SK-N-SH (cell line): ENCODE measurements around the gene NAA10. TPM values are rescaled to one million over a fixed set of nuclear protein-coding genes. Genes with fewer than 3 reads are reported as not detected.

Experiments
- CTCF ChIA-PET: fragments of 300-600, 350-600 bp; formaldehyde crosslinking; extraction: SDS; loops from one replicate; lab custom pipeline; 2021; lab: Yijun Ruan, JAX
- POLR2A ChIA-PET: fragments of 350-600 bp; sonication (Branson Sonifier 250); formaldehyde crosslinking; extraction: SDS; loops from one replicate; lab custom pipeline; 2020; ENCODE audit warnings: antibody characterized with exemption, inconsistent platforms; lab: Yijun Ruan, JAX
- DNase-seq: peaks from one replicate; pipeline ENCODE4 v3.0.0; 2012
- H2AFZ ChIP-seq: fragments of 200-600 bp; sonication (generic); 2 replicates; pipeline ENCODE4 v1.8.1; 2016; ENCODE audit warnings: antibody characterized with exemption, mild to moderate bottlenecking, low read depth
- H3F3A ChIP-seq: fragments of 200-600 bp; sonication (generic); replicated peaks from 2 replicates; pipeline ENCODE3; 2016; ENCODE audit warnings: antibody characterized with exemption, mild to moderate bottlenecking; ENCODE audit not compliant: insufficient read depth
- H3K27ac ChIP-seq, 2 experiments: fragments of 200-500 bp in 1 of 2; fragments of 200-600 bp in 1 of 2; sonication (Bioruptor generic) in 1 of 2; sonication (generic), shearing (Covaris generic) in 1 of 2; 2 replicates each; pipeline versions ENCODE4 v1.5.1 to v1.6.1; 2014 to 2016; ENCODE audit warnings: low read depth in 2 of 2, inconsistent platforms in 1 of 2, low read length in 1 of 2, mild to moderate bottlenecking in 1 of 2, mixed read lengths in 1 of 2
- H3K27me3 ChIP-seq: fragments of 200-600 bp; sonication (generic), shearing (Covaris generic); 2 replicates; pipeline ENCODE4 v1.6.1; 2016; ENCODE audit warnings: mixed run types; ENCODE audit not compliant: insufficient read depth
- H3K36me3 ChIP-seq, 2 experiments: fragments of 200-500 bp in 1 of 2; fragments of 200-600 bp in 1 of 2; sonication (Bioruptor generic) in 1 of 2; sonication (generic) in 1 of 2; replicated peaks in 1 of 2; 2 replicates each; pipeline versions ENCODE3 to v1.5.1; 2014 to 2016; ENCODE audit warnings: low read length in 1 of 2, mild to moderate bottlenecking in 1 of 2; ENCODE audit not compliant: insufficient read depth in 2 of 2, control insufficient read depth in 1 of 2
- H3K4me1 ChIP-seq, 2 experiments: fragments of 200-500 bp in 1 of 2; fragments of 200-600 bp in 1 of 2; sonication (Bioruptor generic) in 1 of 2; sonication (generic), shearing (Covaris generic) in 1 of 2; 2 replicates each; pipeline versions ENCODE4 v1.5.1 to v1.6.1; 2014 to 2016; ENCODE audit warnings: low read depth in 1 of 2, low read length in 1 of 2, mixed run types in 1 of 2; ENCODE audit not compliant: insufficient read depth in 2 of 2, control insufficient read depth in 1 of 2
- H3K4me2 ChIP-seq: fragments of 200-600 bp; sonication (generic), shearing (Covaris generic); 2 replicates; pipeline ENCODE4 v1.6.1; 2017; ENCODE audit warnings: mixed run types
- H3K4me3 ChIP-seq, 2 experiments: fragments of 200-500 bp in 1 of 2; fragments of 200-600 bp in 1 of 2; sonication (Bioruptor generic) in 1 of 2; sonication (generic), shearing (Covaris generic) in 1 of 2; 2 replicates each; pipeline versions ENCODE4 v1.5.1 to v1.8.1; 2014 to 2016; ENCODE audit warnings: low read depth in 2 of 2, inconsistent platforms in 1 of 2, low read length in 1 of 2, mild to moderate bottlenecking in 1 of 2, mixed read lengths in 1 of 2, moderate library complexity in 1 of 2
- H3K79me2 ChIP-seq: fragments of 200-600 bp; sonication (generic); 2 replicates; pipeline ENCODE4 v1.8.1; 2017; ENCODE audit warnings: mild to moderate bottlenecking; ENCODE audit not compliant: insufficient read depth
- H3K9ac ChIP-seq: fragments of 200-600 bp; sonication (generic); 2 replicates; pipeline ENCODE4 v1.6.1; 2017; ENCODE audit warnings: mixed run types
- H3K9me2 ChIP-seq: fragments of 200-600 bp; sonication (generic); 2 replicates; pipeline ENCODE4 v1.6.1; 2017; ENCODE audit warnings: mixed run types
- H3K9me3 ChIP-seq: fragments of 200-600 bp; sonication (generic); 2 replicates; pipeline ENCODE4 v1.6.1; 2017; ENCODE audit warnings: mixed run types, mild to moderate bottlenecking, moderate library complexity
- H4K20me1 ChIP-seq: fragments of 200-600 bp; sonication (generic); 2 replicates; pipeline ENCODE4 v1.6.1; 2017; ENCODE audit warnings: mild to moderate bottlenecking, mixed run types; ENCODE audit not compliant: insufficient read depth
- FOXM1 ChIP-seq: IDR thresholded peaks from 2 replicates; pipeline ENCODE4 v1.4.0; 2012; ENCODE audit warnings: low read depth, mild to moderate bottlenecking
- GABPA ChIP-seq: IDR thresholded peaks from 2 replicates; pipeline ENCODE4 v1.4.0; 2012; ENCODE audit warnings: low read depth, mild to moderate bottlenecking
- GATA2 ChIP-seq: sonication (generic); formaldehyde crosslinking; IDR thresholded peaks from 2 replicates; pipeline ENCODE4 v1.5.0; 2020; ENCODE audit warnings: mild to moderate bottlenecking, missing genetic modification reagents
- JUND ChIP-seq: IDR thresholded peaks from 2 replicates; pipeline ENCODE4 v1.4.0; 2012
- MXI1 ChIP-seq: IDR thresholded peaks from 2 replicates; pipeline ENCODE4 v1.6.1; 2012; ENCODE audit warnings: mild to moderate bottlenecking, low read depth, low read length, improper control_type of control experiment
- NFIC ChIP-seq: IDR thresholded peaks from 2 replicates; pipeline ENCODE4 v1.4.0; 2012; ENCODE audit warnings: borderline replicate concordance
- POLR2AphosphoS5 ChIP-seq: IDR thresholded peaks from 2 replicates; pipeline ENCODE4 v1.6.1; 2012; ENCODE audit warnings: low read depth, low read length
- RAD21 ChIP-seq: IDR thresholded peaks from 2 replicates; pipeline ENCODE4 v1.6.1; 2012; ENCODE audit warnings: mild to moderate bottlenecking, low read length
- RCOR1 ChIP-seq: fragments of 150-350 bp; IDR thresholded peaks from 2 replicates; pipeline ENCODE4 v1.6.1; 2017; ENCODE audit warnings: antibody characterized with exemption, low read length
- RFX5 ChIP-seq: IDR thresholded peaks from 2 replicates; pipeline ENCODE4 v1.6.1; 2012; ENCODE audit warnings: mild to moderate bottlenecking, improper control_type of control experiment, low read length
- RXRA ChIP-seq: IDR thresholded peaks from 2 replicates; pipeline ENCODE4 v1.4.0; 2012; ENCODE audit warnings: low read depth, mild to moderate bottlenecking, borderline replicate concordance
- SIN3A ChIP-seq: IDR thresholded peaks from 2 replicates; pipeline ENCODE4 v1.6.1; 2012; ENCODE audit warnings: low read depth, mild to moderate bottlenecking, low read length, moderate library complexity, borderline replicate concordance
- SMC3 ChIP-seq: IDR thresholded peaks from 2 replicates; pipeline ENCODE4 v1.6.1; 2012; ENCODE audit warnings: low read depth, low read length, improper control_type of control experiment
- TAF1 ChIP-seq: IDR thresholded peaks from 2 replicates; pipeline ENCODE4 v1.6.1; 2012; ENCODE audit warnings: low read depth, mild to moderate bottlenecking, low read length, moderate library complexity, borderline replicate concordance
- TCF12 ChIP-seq: IDR thresholded peaks from 2 replicates; pipeline ENCODE4 v1.4.0; 2012
- TEAD4 ChIP-seq: IDR thresholded peaks from 2 replicates; pipeline ENCODE4 v1.4.0; 2012; ENCODE audit warnings: mild to moderate bottlenecking, borderline replicate concordance; ENCODE audit not compliant: insufficient read depth
- WGBS: methylation state at CpG from one replicate; pipeline ENCODE4 v1.1.6; 2017; ENCODE audit warnings: low lambda C conversion rate; 5-methylcytosine and 5-hydroxymethylcytosine counted together
- polyA plus RNA-seq, 3 experiments: library from polyadenylated mRNA; depleted of rRNA; stranded (reverse); fragments of >200 nt; gene quantifications; 2 replicates each; pipeline ENCODE4 v1.2.3, GENCODE V29; 2012
- TF ChIP-seq, protein P1 (sequence below): IDR thresholded peaks from 2 replicates; pipeline ENCODE4; 2012
- TF ChIP-seq, protein P2 (sequence below): fragments of 200-600 bp; sonication (generic); IDR thresholded peaks from 2 replicates; pipeline ENCODE4 v1.6.1; 2017; ENCODE audit warnings: antibody characterized with exemption, mild to moderate bottlenecking, moderate library complexity
- TF ChIP-seq, protein P3 (sequence below): IDR thresholded peaks from 2 replicates; pipeline ENCODE4 v1.4.0; 2012; ENCODE audit warnings: low read depth, borderline replicate concordance
- TF ChIP-seq, protein P4 (sequence below): IDR thresholded peaks from 2 replicates; pipeline ENCODE4 v1.6.1; 2012; ENCODE audit warnings: mild to moderate bottlenecking, low read depth, low read length, moderate library complexity

NAA10 gene
- polyA plus RNA-seq, 1 of the 3 experiments (the other 2 are of a cell fraction): 229 TPM

DNA sequence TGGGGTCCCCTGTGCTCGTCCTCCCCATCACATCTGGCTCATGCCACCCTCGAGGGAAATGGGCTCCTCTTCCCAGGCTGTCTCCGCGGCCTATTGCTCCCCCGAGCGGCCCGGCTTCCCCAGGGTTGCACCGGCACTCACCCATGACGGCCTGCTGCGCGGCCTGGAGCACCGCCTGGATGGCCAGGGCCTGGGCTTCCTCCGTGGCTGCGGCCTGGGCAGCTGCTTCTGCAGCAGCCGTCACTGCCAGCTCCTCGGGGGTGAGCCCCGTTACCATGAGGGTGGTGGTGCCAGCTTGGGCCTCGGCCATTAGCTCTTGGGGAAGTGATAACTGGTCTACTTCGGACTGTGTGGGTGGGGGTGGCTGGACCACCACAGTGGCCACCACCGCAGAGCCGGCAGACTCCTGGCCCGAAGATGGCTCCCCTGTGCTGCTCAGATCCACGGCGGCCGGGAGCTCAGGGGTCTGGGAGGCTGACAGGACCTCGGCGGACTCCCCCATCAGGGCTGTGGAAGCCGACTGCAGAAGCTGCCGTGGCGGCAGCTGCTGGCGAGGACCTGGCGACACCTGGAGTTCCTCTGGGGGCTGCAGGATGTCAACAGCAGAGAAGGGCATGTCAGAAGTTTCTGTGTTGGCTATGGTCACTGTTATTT, 17.7 kb upstream of the NAA10 start:
- H3F3A ChIP-seq: peaks cover 16% of the 10 kb centered on the region
- H3K9ac ChIP-seq: no peak overlapping the region
- 96% methylated on average over 19 of the region's 32 CpGs for WGBS
- no peak overlapping the region for H3K4me2 ChIP-seq
- peaks cover 13 to 96% of the 10 kb centered on the region in 2 experiments for H3K36me3 ChIP-seq
- POLR2A ChIA-PET: no interaction called here
- H3K9me2 ChIP-seq: no peaks in the 10 kb centered on the region
- TF ChIP-seq NFIC (no peak), TCF12 (no peak), SIN3A (no peak), POLR2AphosphoS5 (no peak; the same call in 1 of the 2 replicates), RCOR1 (no peak), RXRA (no peak), GABPA (no peak), RFX5 (no peak), TEAD4 (no peak), MXI1 (no peak), JUND (no peak), TAF1 (no peak), RAD21 (no peak), GATA2 (CRISPR knock-in tag) (no peak), FOXM1 (no peak), SMC3 (no peak)
- TF ChIP-seq, protein P1, sequence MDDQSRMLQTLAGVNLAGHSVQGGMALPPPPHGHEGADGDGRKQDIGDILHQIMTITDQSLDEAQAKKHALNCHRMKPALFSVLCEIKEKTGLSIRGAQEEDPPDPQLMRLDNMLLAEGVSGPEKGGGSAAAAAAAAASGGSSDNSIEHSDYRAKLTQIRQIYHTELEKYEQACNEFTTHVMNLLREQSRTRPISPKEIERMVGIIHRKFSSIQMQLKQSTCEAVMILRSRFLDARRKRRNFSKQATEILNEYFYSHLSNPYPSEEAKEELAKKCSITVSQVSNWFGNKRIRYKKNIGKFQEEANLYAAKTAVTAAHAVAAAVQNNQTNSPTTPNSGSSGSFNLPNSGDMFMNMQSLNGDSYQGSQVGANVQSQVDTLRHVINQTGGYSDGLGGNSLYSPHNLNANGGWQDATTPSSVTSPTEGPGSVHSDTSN: no peak
- TF ChIP-seq, protein P2, sequence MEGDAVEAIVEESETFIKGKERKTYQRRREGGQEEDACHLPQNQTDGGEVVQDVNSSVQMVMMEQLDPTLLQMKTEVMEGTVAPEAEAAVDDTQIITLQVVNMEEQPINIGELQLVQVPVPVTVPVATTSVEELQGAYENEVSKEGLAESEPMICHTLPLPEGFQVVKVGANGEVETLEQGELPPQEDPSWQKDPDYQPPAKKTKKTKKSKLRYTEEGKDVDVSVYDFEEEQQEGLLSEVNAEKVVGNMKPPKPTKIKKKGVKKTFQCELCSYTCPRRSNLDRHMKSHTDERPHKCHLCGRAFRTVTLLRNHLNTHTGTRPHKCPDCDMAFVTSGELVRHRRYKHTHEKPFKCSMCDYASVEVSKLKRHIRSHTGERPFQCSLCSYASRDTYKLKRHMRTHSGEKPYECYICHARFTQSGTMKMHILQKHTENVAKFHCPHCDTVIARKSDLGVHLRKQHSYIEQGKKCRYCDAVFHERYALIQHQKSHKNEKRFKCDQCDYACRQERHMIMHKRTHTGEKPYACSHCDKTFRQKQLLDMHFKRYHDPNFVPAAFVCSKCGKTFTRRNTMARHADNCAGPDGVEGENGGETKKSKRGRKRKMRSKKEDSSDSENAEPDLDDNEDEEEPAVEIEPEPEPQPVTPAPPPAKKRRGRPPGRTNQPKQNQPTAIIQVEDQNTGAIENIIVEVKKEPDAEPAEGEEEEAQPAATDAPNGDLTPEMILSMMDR: no peak
- TF ChIP-seq, protein P3, sequence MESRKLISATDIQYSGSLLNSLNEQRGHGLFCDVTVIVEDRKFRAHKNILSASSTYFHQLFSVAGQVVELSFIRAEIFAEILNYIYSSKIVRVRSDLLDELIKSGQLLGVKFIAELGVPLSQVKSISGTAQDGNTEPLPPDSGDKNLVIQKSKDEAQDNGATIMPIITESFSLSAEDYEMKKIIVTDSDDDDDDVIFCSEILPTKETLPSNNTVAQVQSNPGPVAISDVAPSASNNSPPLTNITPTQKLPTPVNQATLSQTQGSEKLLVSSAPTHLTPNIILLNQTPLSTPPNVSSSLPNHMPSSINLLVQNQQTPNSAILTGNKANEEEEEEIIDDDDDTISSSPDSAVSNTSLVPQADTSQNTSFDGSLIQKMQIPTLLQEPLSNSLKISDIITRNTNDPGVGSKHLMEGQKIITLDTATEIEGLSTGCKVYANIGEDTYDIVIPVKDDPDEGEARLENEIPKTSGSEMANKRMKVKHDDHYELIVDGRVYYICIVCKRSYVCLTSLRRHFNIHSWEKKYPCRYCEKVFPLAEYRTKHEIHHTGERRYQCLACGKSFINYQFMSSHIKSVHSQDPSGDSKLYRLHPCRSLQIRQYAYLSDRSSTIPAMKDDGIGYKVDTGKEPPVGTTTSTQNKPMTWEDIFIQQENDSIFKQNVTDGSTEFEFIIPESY: no peak
- TF ChIP-seq, protein P4, sequence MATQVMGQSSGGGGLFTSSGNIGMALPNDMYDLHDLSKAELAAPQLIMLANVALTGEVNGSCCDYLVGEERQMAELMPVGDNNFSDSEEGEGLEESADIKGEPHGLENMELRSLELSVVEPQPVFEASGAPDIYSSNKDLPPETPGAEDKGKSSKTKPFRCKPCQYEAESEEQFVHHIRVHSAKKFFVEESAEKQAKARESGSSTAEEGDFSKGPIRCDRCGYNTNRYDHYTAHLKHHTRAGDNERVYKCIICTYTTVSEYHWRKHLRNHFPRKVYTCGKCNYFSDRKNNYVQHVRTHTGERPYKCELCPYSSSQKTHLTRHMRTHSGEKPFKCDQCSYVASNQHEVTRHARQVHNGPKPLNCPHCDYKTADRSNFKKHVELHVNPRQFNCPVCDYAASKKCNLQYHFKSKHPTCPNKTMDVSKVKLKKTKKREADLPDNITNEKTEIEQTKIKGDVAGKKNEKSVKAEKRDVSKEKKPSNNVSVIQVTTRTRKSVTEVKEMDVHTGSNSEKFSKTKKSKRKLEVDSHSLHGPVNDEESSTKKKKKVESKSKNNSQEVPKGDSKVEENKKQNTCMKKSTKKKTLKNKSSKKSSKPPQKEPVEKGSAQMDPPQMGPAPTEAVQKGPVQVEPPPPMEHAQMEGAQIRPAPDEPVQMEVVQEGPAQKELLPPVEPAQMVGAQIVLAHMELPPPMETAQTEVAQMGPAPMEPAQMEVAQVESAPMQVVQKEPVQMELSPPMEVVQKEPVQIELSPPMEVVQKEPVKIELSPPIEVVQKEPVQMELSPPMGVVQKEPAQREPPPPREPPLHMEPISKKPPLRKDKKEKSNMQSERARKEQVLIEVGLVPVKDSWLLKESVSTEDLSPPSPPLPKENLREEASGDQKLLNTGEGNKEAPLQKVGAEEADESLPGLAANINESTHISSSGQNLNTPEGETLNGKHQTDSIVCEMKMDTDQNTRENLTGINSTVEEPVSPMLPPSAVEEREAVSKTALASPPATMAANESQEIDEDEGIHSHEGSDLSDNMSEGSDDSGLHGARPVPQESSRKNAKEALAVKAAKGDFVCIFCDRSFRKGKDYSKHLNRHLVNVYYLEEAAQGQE: no peak
- no peaks in the 10 kb centered on the region; a peak in 1 of 4 replicates for H3K4me1 ChIP-seq
- no peaks in the 10 kb centered on the region for H3K27me3 ChIP-seq
- peaks cover 5% of the 10 kb centered on the region; the same call in 1 of the 2 replicates for H4K20me1 ChIP-seq
- no peak overlapping the region for H3K27ac ChIP-seq
- no peak overlapping the region for H2AFZ ChIP-seq
- no peaks in the 10 kb centered on the region for H3K79me2 ChIP-seq
- CTCF ChIA-PET: interaction anchor here (0.5 to 11.8 kb wide), 12 partner anchors 8 to 398 kb away, joined by 3 to 271 read pairs (median 5); partner anchors contain the start of genes ARHGAP4, HCFC1, NAA10 and PLXNB3
- no peaks in the 10 kb centered on the region for H3K9me3 ChIP-seq
- no peak overlapping the region for H3K4me3 ChIP-seq
- DNase-seq: no peak
